ENCODE results near the gene BPIFB2.

The BPIFB2 gene

DNA sequence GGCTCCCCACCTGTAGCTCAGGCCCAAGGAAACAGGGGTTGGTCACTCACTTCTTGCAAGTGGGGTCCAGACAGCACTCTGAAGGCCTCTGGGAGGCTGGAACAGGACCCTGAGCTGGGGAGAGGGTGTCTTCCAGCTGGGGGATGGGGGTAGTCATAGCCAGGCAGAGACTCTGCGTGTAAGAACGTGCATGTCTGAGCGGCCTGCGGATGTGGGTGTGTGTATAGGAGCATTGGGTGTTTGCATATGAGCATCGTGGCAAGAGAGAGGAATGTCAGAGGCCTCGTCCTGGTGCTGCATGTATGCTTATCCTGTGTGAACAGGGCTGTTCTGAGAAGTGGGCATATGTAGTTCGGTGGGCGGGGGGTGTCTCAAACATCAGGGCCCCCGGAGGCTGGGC lies 58.3 kb downstream of the BPIFB2 start:
- in situ Hi-C loops (cut with HindIII; ENCODE audit: low sequenced_read_pairs): no loop called here

GRCh38 chr20:33067806-33068205 lies 60.3 kb downstream of the BPIFB2 start:
- in situ Hi-C loops (cut with HindIII; ENCODE audit: low sequenced_read_pairs): no loop called here

- in situ Hi-C loops (cut with HindIII; ENCODE audit: low sequenced_read_pairs): no loop called here
Measured at GRCh38 chr20:33068251-33068939, 60.9 kb downstream of the BPIFB2 start.

- in situ Hi-C loops (cut with HindIII; ENCODE audit: low sequenced_read_pairs): no loop called here
Measured at GRCh38 chr20:33069673-33070072, 62.2 kb downstream of the BPIFB2 start.

- in situ Hi-C loops (cut with HindIII; ENCODE audit: low sequenced_read_pairs): no loop called here
Measured at GRCh38 chr20:33070111-33071053, 62.9 kb downstream of the BPIFB2 start.

DNA sequence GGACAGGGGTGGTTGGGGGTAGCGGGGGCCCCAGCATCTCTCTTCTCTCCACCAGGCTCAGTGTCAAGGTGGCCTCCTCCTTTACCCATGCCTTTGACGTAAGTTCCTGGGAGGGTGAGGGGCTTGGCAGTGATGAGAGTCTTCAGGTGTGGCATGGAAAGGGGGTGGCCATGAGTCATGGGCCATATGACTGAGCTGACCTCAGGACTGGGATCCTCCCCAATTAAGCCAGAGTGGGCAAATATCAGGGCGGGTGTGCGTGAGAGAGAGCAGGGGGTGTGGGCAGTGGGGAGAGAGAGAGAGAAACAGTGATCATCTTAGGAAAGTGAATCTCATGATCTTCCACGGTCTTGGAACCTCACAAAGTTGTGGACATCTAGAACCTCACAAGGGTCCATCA lies 63.7 kb downstream of the BPIFB2 start:
- in situ Hi-C loops (cut with HindIII; ENCODE audit: low sequenced_read_pairs): no loop called here

DNA sequence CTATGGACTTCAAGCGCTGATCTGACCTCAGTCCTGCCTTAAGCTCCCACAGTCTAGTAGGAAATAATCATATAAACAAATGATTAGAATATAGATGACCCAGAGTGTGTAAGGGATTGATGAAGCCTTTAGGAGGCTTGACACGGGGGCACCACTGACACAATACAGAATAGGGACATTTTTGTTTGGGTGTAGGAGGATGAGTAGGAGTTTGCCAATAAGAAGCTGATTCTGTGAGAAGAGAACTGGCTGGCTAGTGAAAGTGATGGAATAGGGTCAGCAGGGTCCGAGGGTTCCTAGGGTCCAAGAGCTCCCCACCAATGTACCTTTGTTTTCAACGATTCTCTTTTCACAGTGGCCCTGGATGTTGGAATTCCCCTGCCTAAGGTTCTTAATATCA lies 64.9 kb downstream of the BPIFB2 start:
- in situ Hi-C loops (cut with HindIII; ENCODE audit: low sequenced_read_pairs): no loop called here

- in situ Hi-C loops (cut with HindIII; ENCODE audit: low sequenced_read_pairs): no loop called here
Measured at GRCh38 chr20:33072813-33073212, 65.3 kb downstream of the BPIFB2 start.
